Measurements from ENCODE around the gene TROAP. TPM values are rescaled to one million over a fixed set of nuclear protein-coding genes. Genes with fewer than 3 reads are reported as not detected.
A peak's percentile ranks its signal among the peaks of the same experiment; 100 is the strongest.

TROAP gene
- total and polyA plus RNA-seq, 5 experiments from 2014 or later = 0.24 to 1.7 (median 0.62) TPM; not detected in 2

DNA sequence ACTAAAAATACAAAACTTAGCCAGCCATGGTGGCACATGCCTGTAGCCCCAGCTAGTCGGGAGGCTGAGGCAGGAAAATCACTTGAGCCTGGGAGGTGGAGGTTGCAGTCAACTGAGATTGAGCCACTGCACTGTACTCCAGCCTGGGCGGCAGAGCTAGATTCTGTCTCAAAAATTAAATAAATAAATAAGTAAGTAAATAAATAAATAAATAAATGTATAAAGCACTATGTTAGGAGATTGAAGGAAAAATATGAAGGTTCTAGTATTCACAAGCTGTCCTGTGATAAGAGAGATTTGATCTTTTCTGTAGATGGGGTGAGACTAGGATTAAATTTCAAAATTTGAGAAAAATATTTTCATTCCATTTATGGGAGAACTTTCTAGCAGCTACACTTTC is 29.3 kb downstream of the TROAP start:
- H3K4me1 Mint-ChIP-seq = peaks cover under 1 to 12% (median 6%) of the 10 kb centered on the region in 4 donors
- H3K27ac Mint-ChIP-seq = no peak overlapping the region
- no peaks in the 10 kb centered on the region for H3K36me3 Mint-ChIP-seq
- POLR2A ChIA-PET = no interaction called here
- H3K27me3 Mint-ChIP-seq = peaks cover 11 to 71% (median 49%) of the 10 kb centered on the region in 5 donors
- ATAC-seq = no peak
- no peak overlapping the region for H3K4me3 Mint-ChIP-seq
- no peak for DNase-seq
- no peaks in the 10 kb centered on the region for H3K9me3 Mint-ChIP-seq

DNA sequence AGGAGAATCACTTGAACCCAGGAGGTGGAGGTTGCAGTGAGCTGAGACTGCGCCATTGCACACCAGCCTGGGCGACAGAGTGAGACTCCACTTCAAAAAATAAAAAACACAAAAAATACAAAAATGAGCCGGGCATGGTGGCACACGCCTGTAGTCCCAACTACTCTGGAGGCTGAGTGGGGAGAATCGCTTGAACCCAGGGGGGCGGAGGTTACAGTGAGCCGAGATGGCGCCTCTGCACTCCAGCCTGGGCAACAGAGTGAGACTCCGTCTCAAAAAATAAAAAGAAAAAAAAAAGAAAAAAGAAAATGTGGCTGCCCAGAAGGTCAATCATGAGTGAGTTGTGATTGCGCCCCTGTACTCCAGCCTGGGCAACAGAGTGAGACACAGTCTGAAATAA is 32.9 kb downstream of the TROAP start:
- POLR2A ChIA-PET = no interaction called here

DNA sequence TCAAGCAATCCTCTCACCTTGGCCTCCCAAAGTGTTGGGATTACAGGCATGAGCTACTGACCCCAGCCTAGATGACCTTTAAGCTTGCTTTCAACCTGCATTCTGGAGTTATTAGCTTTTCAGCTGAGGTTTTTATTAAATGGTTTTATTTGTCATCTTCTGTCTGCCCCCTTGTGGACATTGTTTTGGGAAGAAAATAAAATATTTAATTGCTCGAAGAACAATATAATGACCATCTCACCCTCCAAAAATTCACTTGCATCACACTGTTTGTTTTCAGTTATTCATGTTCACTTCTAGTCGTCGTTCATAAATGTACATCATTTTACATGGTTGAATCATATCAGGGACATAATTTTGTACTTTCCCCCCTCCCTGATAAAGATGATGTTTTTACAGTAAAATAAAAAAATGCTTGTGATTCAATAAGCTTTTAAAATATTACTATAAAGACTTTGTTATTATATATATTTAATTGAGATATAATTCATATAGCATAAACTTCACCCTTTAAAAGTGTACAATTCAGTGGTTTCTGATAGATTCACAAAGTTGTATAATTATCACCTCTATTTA is 34.1 kb downstream of the TROAP start:
- Mint-ChIP-seq H3K36me3 (no peaks in the 10 kb centered on the region), H3K4me1 (peaks cover 2 to 12% (median 6%) of the 10 kb centered on the region in 4 donors), H3K4me3 (no peak overlapping the region), H3K27ac (no peak overlapping the region), H3K27me3 (peaks cover 0 to 41% (median 17%) of the 10 kb centered on the region in 5 donors), H3K9me3 (no peaks in the 10 kb centered on the region)
- POLR2A ChIA-PET = interaction anchor here (0.7 to 2.2 kb wide), 2 partner anchors 24 to 157 kb away, joined by 3 to 10 read pairs; no protein-coding TSS in a partner anchor
- DNase-seq (no peak), ATAC-seq (no peak)

More for the DNA sequence above, 32.9 kb downstream of the TROAP start:
- peaks cover under 1 to 51% (median 21%) of the 10 kb centered on the region in 5 donors for H3K27me3 Mint-ChIP-seq
- no peak for DNase-seq
- H3K4me1 Mint-ChIP-seq = peaks cover 2 to 12% (median 6%) of the 10 kb centered on the region in 4 donors
- no peaks in the 10 kb centered on the region for H3K9me3 Mint-ChIP-seq
- H3K4me3 Mint-ChIP-seq = no peak overlapping the region
- H3K36me3 Mint-ChIP-seq = no peaks in the 10 kb centered on the region
- no peak for ATAC-seq
- H3K27ac Mint-ChIP-seq = no peak overlapping the region

DNA sequence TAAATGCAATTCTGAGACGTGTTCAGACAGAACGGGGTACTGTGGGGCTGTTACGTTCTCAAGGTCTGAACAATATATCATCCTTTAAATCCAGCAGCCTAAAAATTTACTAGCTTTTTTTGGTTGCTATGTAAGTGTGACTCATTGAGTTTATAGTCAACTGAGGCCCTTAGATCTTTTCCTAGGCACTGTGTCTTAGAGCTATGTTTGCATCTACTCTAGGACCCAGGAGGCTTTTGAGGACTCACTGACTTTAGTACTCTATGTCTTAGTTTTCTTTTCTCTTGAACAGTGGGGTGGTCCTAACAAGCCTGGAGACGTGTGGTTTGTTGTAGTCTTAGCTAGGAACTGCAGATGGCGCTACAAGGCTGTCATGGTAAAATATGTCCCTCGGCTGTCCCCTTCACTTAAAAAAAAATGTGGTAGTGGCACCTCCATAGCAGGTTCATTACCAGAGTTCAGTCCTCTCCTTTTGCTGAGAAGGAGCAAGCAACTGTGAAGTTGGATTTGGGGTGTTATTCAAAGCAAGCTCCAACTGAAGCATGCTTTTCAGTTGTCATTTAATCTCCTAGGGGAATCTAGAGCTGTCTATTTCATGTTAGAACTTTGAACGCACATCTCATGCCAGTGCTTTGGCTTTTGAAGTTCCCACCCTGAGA is 35.6 kb downstream of the TROAP start:
- Mint-ChIP-seq H3K4me3 (no peak overlapping the region), H3K27me3 (peaks cover 0 to 32% (median 15%) of the 10 kb centered on the region in 5 donors), H3K9me3 (no peaks in the 10 kb centered on the region), H3K27ac (no peak overlapping the region), H3K36me3 (no peaks in the 10 kb centered on the region), H3K4me1 (peaks cover 2 to 12% (median 6%) of the 10 kb centered on the region in 4 donors)
- ATAC-seq (peak; percentile 98 to 99), DNase-seq (peak in 8 of 10 donors; percentile 54 to 82 (median 68))
- POLR2A ChIA-PET = interaction anchor here (0.5 to 2.2 kb wide), 5 partner anchors 8 to 458 kb away, joined by 3 to 11 read pairs (median 4); no protein-coding TSS in a partner anchor

DNA sequence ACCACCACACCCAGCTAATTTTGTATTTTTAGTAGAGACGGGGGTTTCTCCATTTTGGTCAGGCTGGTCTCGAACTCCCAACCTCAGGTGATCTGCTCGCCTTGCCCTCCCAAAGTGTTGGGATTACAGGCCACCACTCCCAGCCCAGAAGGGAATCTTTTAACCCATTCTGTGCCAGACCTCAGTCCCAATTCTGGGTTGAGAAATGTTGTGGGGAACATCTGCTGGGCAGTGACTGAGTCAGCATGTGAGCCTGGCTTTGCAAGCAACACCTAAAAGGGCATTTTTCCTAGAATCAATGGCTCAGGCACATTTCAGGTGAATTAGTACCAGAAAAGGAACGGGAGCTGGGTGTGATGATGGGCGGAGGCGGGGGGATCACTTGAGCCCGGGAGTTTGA is 36.6 kb downstream of the TROAP start:
- Mint-ChIP-seq H3K9me3 (no peaks in the 10 kb centered on the region), H3K4me1 (peaks cover 2 to 12% (median 6%) of the 10 kb centered on the region in 4 donors), H3K27ac (no peak overlapping the region), H3K27me3 (peaks cover 0 to 26% (median 12%) of the 10 kb centered on the region in 5 donors), H3K4me3 (no peak overlapping the region), H3K36me3 (no peaks in the 10 kb centered on the region)
- POLR2A ChIA-PET = interaction anchor here (0.7 kb wide), 2 partner anchors 117 to 152 kb away, joined by 3 read pairs; no protein-coding TSS in a partner anchor
- no peak for ATAC-seq
- DNase-seq = no peak

DNA sequence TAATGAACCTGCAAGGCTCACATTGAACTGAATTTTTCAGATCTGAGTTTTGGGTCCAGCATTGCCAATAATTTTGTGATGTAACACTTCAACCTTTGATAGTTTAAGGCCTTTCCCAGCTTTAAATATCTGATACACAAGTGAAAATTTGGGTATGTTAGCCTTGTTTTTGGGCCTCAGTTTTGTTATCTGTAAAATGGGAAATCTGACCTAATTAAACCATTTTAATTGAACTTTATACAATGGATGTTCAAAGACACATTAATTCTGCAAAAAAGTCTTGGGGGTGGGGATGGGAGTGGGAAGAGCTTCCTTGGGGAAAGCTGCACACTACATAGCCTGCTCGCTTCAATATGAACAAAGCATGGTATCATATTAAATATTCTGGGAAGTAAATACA is 39.0 kb downstream of the TROAP start:
- POLR2A ChIA-PET = interaction anchor here (0.9 kb wide), 1 partner anchor 9 kb away, joined by 4 read pairs; no protein-coding TSS in a partner anchor
- Mint-ChIP-seq H3K27ac (no peak overlapping the region), H3K4me1 (peaks cover 4 to 18% (median 13%) of the 10 kb centered on the region in 4 donors), H3K36me3 (no peaks in the 10 kb centered on the region), H3K4me3 (no peak overlapping the region), H3K9me3 (no peaks in the 10 kb centered on the region), H3K27me3 (peaks cover 0 to 18% (median 7%) of the 10 kb centered on the region in 5 donors)
- DNase-seq (no peak), ATAC-seq (no peak)

DNA sequence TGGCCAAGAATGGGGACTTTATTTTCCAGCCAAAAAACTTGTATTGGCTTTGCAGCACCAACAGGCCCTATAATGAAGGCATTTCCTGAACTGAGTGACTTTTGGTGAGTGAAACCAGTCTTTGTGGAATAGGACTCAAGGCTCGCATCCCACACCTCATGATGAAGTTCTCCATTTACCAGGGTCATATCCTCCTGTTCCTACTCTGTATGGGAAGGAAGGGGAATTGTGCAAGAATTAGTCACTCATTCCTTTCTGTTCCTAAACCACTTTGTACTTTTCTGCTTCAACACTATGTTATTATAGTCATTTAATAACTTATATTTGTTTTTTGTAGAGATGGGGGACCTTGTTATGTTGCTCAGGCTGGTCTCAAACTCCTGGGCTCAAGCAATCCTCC is 41.9 kb downstream of the TROAP start:
- H3K36me3 Mint-ChIP-seq = no peaks in the 10 kb centered on the region
- peaks cover 0 to 6% (median 2%) of the 10 kb centered on the region in 5 donors for H3K27me3 Mint-ChIP-seq
- ATAC-seq = no peak
- peaks cover 11 to 29% (median 27%) of the 10 kb centered on the region in 4 donors for H3K4me1 Mint-ChIP-seq
- POLR2A ChIA-PET = interaction anchor here (0.7 kb wide), 1 partner anchor 16 kb away, joined by 3 read pairs; no protein-coding TSS in a partner anchor
- no peak overlapping the region for H3K27ac Mint-ChIP-seq
- H3K4me3 Mint-ChIP-seq = peak overlapping the region in 2 of 10 donors; percentile 96 to 98
- H3K9me3 Mint-ChIP-seq = no peaks in the 10 kb centered on the region
- DNase-seq = no peak

DNA sequence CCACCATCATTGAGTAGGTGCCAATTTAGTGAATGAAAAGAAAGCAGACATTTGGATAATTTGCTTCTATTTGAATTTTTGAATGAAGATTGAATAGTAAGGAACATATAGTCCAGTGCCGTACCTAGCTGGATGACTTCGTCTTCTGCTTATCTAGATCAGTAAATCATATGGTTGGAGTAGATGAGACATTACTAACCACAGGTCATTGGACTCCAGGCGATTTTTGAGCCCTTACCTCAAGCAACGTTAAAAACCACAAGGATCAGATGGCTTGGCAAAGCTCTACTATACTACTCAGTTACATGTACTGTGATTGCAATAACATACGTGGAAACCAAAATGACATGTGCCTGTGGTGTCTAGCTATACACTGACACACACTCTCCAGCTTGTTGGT is 42.5 kb downstream of the TROAP start:
- H3K4me1 Mint-ChIP-seq = peaks cover 11 to 31% (median 27%) of the 10 kb centered on the region in 4 donors
- POLR2A ChIA-PET = interaction anchor here (0.6 to 1.6 kb wide), 2 partner anchors 11 to 23 kb away, joined by 4 to 7 read pairs; no protein-coding TSS in a partner anchor
- peak overlapping the region in 4 of 10 donors; percentile 50 to 92 (median 78) for H3K27ac Mint-ChIP-seq
- DNase-seq = no peak
- no peaks in the 10 kb centered on the region for H3K9me3 Mint-ChIP-seq
- no peaks in the 10 kb centered on the region for H3K36me3 Mint-ChIP-seq
- peaks cover 0 to 6% (median 2%) of the 10 kb centered on the region in 5 donors for H3K27me3 Mint-ChIP-seq
- peak overlapping the region in 7 of 10 donors; percentile 39 to 98 (median 87) for H3K4me3 Mint-ChIP-seq
- ATAC-seq = no peak

DNA sequence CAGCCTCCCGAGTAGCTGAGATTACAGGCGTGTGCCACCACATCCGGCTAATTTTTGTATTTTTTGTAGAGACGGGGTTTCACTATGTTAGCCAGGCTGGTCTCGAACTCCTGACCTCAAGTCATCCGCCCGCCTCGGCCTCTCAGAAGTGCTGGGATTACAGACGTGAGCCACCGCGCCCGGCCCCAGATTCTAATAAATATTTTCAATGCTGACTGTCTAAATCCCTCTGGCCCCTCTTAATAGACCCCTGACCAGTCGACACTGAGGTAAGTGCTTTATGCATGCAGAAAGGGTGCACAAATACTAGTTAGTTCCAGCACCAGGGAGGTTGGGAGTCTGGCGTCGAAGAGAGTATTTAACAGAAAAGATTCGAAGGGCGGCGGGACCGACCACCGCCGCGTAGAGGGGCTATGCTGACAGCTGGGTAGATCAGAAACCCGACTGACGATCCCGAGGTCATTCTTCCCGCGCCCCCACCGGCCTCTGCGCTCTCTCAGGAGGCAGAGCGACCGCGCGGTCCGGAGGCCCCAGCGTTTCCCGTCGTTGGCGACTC is 43.1 kb downstream of the TROAP start:
- peak in 1 of 10 donors; percentile 48 for DNase-seq

DNA sequence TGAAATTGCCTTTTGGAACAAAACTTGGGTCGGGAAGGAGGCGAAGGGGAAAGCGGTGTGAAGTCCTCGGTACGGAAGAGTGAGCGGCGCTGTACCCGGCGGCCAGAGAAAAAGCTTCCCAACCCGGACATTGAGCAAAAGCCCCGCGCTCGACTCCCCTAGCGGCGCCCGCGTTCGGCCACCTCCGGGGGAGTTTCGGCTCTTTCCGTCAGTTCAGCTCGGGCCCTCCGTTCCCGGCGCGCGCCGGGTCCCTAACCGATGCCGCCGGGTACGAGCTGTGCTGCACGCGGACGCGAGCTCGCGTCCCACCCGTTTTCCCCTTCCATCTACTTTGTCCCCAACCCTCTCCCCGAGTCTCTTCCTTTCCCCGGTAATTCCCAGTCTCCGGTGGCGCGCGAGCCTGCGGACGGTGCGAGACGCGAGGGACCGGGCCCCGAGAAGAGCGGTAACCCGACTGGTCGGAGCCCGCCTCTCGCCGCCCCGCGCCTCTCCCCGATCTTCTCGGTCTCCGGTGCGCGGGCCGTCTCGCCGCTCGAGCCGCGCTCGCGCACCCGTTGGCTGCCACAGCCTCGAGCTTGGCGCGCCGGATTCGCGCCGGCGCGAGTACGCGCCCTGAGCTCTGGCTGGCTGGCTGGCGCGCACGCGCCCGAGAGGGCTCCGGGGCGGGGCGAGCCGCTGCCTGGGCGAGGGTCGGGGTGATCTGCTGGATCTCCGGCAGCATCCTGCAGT is 43.8 kb downstream of the TROAP start:
- POLR2A ChIA-PET = interaction anchor here (0.6 to 1.6 kb wide), 14 partner anchors 8 to 502 kb away, joined by 3 to 6 read pairs (median 4); partner anchors contain the start of genes PRPF40B, TMBIM6, TROAP and TUBA1B
- peak; percentile 85 to 87 for ATAC-seq
- peak overlapping the region; percentile 75 to 98 (median 93) for H3K4me3 Mint-ChIP-seq

More for the DNA sequence above, 43.1 kb downstream of the TROAP start:
- H3K4me3 Mint-ChIP-seq = peak overlapping the region; percentile 75 to 98 (median 93)
- ATAC-seq = peak in 1 of 2 donors; percentile 21
- H3K9me3 Mint-ChIP-seq = no peaks in the 10 kb centered on the region
- no peaks in the 10 kb centered on the region for H3K36me3 Mint-ChIP-seq
- POLR2A ChIA-PET = interaction anchor here (0.6 to 1.6 kb wide), 10 partner anchors 7 to 501 kb away, joined by 3 to 6 read pairs (median 4); partner anchors contain the start of genes PRPF40B, TMBIM6 and TROAP
- H3K4me1 Mint-ChIP-seq = peaks cover 11 to 32% (median 27%) of the 10 kb centered on the region in 4 donors
- peak overlapping the region; percentile 77 to 97 (median 96) for H3K27ac Mint-ChIP-seq
- peaks cover 0 to 4% (median 2%) of the 10 kb centered on the region in 5 donors for H3K27me3 Mint-ChIP-seq

DNA sequence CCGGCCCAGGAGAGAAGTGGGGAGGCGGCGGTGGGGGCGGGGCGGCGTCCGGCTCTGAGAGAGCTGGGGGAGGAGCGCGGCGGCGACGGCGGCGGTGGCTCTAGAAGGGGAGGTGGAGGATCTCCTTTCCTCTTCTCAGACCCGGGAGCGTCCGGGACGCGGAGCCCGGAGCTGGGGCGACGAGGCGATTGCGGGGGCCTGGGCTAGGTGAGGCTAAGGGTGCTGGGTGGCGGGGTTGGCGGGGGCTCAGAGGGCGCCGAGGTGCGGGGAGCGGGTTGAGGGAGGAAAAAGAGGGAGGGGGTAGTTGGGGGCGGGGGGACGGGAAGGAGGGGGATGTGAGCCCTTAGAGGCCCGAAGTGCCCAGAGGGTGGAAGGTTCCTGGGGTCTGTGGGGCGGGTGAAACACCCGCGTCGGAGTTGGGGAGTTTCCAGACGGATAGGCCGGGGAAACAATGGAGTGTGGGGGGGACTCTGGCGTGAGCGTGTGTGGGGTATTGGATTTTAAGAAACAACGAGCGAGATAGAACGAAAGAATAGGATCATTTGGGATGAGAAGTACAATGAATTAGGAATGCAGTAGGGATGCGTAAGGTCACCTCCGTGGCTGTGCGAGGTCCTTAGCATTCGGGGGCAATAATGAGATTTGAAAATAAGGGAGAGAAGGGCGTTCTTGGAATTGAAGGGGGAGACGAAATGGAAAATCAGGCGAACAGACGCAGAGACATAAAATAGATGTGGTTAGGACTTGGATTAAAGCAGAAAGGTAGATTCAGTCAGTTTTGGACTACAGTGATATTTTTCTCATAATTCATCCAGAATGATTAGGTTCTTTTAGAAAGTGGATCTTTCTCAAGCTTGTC is 44.6 kb downstream of the TROAP start, which contains the start of gene SPATS2:
Gene SPATS2, plus strand, starts transcription at position 82 of the 859 bp plus-strand sequence. CDS start 93,551 bp downstream, outside the sequence.
- Mint-ChIP-seq H3K9me3 (no peaks in the 10 kb centered on the region), H3K4me3 (peak within 1 kb of the TSS; percentile 75 to 98 (median 93)), H3K36me3 (no peaks in the 10 kb centered on the region), H3K4me1 (peaks cover 11 to 32% (median 28%) of the 10 kb centered on the region in 4 donors), H3K27me3 (no peaks in the 10 kb centered on the region), H3K27ac (peak within 1 kb of the TSS; percentile 77 to 97 (median 96))
- POLR2A ChIA-PET = interaction anchor here (0.9 to 1.6 kb wide), 6 partner anchors 136 to 295 kb away, joined by 3 to 6 read pairs (median 5); partner anchors contain the start of genes PRPF40B and TUBA1B
- DNase-seq (peak in 3 of 10 donors; percentile 14 to 89 (median 39)), ATAC-seq (peak in 1 of 2 donors; percentile 43)

More for the DNA sequence above, 43.8 kb downstream of the TROAP start:
- H3K4me1 Mint-ChIP-seq = peaks cover 11 to 32% (median 28%) of the 10 kb centered on the region in 4 donors
- no peaks in the 10 kb centered on the region for H3K36me3 Mint-ChIP-seq
- H3K9me3 Mint-ChIP-seq = no peaks in the 10 kb centered on the region
- peak overlapping the region; percentile 77 to 97 (median 96) for H3K27ac Mint-ChIP-seq
- no peaks in the 10 kb centered on the region for H3K27me3 Mint-ChIP-seq
- DNase-seq = peak; percentile 76 to 90 (median 82)

All from naive thymus-derived CD8-positive, alpha-beta T cell (primary cell).